Thoracic aorta (tissue), 2 donors: Measurements from ENCODE around the gene GARRE1. TPM values are rescaled to one million over a fixed set of nuclear protein-coding genes. Genes with fewer than 3 reads are reported as not detected.

Experiments used
- ATAC-seq: fragments of 150-250 bp; one replicate; pipeline ENCODE4 v1.8.0; 2017; ENCODE audit warnings: low read depth; ENCODE audit not compliant: insufficient number of reproducible peaks, low FRiP score
- DNase-seq: peaks from one replicate; pipeline ENCODE4 v3.0.0-alpha.2; 2020; ENCODE audit warnings: low spot score
- H3K27ac ChIP-seq, 2 donors: fragments of 200-600 bp; sonication (generic); 1 replicate in 1 of 2; 2 replicates in 1 of 2; pipeline ENCODE4 v1.5.1; 2016; ENCODE audit warnings: mild to moderate bottlenecking in 2 of 2, moderate library complexity in 2 of 2
- H3K27me3 ChIP-seq: fragments of 200-600 bp; sonication (generic); replicated peaks from 2 replicates; pipeline ENCODE4 v1.6.0; 2016; ENCODE audit warnings: mild to moderate bottlenecking; ENCODE audit not compliant: insufficient read depth
- H3K36me3 ChIP-seq: fragments of 200-600 bp; sonication (generic); one replicate; pipeline ENCODE4 v1.5.1; 2016
- H3K4me1 ChIP-seq, 2 donors: fragments of 200-600 bp; sonication (generic); 1 replicate in 1 of 2; 2 replicates in 1 of 2; pipeline versions ENCODE4 v1.5.1 to v1.6.0; 2016; ENCODE audit warnings: low read depth in 2 of 2, mild to moderate bottlenecking in 1 of 2; ENCODE audit not compliant: control insufficient read depth in 1 of 2
- H3K4me3 ChIP-seq: fragments of 200-600 bp; sonication (generic); 2 replicates; pipeline ENCODE4 v1.5.1; 2016; ENCODE audit warnings: mild to moderate bottlenecking
- H3K9me3 ChIP-seq: fragments of 200-600 bp; sonication (generic); 2 replicates; pipeline ENCODE4 v1.5.1; 2016
- total RNA-seq, 2 donors: library from RNA; depleted of rRNA; stranded (reverse); fragments of >200 nt; gene quantifications; one replicate each; pipeline versions ENCODE4 v1.1.0 to v1.2.3, GENCODE V29; 2016
- TF ChIP-seq, protein P1 (sequence below): fragments of 200-600 bp; sonication (generic); IDR thresholded peaks from one replicate; pipeline ENCODE4 v1.5.1; 2019; ENCODE audit warnings: antibody characterized with exemption

The GARRE1 gene
- total RNA-seq, 2 donors from 2014 or later = 31.4 to 37.5 TPM

DNA sequence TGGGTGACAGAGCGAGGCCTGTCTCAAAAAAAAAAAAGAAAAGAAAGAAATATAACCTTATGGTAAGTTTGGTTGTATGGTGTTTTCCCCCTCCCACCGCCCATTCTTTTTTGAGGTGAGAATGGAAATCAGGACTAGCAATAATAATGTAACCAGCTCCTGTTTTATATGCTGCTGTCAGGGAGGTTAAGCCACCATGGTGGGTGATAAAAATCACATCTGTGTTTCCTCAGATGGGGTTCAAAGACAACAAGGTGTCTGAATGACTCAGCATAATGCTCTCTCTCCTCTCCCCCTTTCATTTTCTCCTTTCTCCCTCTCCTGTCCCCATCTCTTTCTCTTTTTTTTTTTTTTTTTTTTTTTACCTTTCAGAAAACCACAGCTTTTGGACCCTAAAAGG is 28.3 kb upstream of the GARRE1 start:
- no peak overlapping the region for H3K27ac ChIP-seq
- no peaks in the 10 kb centered on the region for H3K27me3 ChIP-seq
- no peak overlapping the region for H3K4me3 ChIP-seq
- no peak for ATAC-seq
- TF ChIP-seq, protein P1, sequence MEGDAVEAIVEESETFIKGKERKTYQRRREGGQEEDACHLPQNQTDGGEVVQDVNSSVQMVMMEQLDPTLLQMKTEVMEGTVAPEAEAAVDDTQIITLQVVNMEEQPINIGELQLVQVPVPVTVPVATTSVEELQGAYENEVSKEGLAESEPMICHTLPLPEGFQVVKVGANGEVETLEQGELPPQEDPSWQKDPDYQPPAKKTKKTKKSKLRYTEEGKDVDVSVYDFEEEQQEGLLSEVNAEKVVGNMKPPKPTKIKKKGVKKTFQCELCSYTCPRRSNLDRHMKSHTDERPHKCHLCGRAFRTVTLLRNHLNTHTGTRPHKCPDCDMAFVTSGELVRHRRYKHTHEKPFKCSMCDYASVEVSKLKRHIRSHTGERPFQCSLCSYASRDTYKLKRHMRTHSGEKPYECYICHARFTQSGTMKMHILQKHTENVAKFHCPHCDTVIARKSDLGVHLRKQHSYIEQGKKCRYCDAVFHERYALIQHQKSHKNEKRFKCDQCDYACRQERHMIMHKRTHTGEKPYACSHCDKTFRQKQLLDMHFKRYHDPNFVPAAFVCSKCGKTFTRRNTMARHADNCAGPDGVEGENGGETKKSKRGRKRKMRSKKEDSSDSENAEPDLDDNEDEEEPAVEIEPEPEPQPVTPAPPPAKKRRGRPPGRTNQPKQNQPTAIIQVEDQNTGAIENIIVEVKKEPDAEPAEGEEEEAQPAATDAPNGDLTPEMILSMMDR = no peak
- H3K36me3 ChIP-seq = peaks cover 30% of the 10 kb centered on the region
- H3K9me3 ChIP-seq = no peaks in the 10 kb centered on the region
- no peak for DNase-seq
- H3K4me1 ChIP-seq = peaks cover 0 to 10% of the 10 kb centered on the region in 2 donors

DNA sequence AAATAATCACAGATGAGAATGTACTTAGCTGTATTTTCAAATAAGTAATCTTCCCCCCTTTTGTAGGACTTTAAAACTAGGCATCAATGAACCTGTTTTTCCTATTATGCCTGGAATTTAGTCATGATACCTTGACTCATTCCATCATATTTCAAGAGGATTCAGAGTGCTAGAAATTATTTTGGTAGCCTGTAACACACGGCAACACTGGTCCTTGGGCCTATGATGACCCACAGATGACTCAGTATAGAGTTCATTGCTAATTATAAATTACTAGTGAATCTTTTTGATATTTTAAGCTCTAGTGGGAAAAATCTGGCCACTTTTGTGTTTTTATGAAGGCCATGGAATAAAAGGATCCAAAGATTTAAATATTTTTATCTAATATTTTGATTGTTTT is 26.0 kb upstream of the GARRE1 start:
- ATAC-seq (no peak), DNase-seq (no peak)
- peaks cover 11 to 28% of the 10 kb centered on the region in 2 donors for H3K4me1 ChIP-seq
- H3K9me3 ChIP-seq = no peaks in the 10 kb centered on the region
- H3K27me3 ChIP-seq = no peaks in the 10 kb centered on the region
- H3K36me3 ChIP-seq = peaks cover 14% of the 10 kb centered on the region
- peak overlapping the region in 1 of 2 donors; percentile 45 for H3K27ac ChIP-seq
- H3K4me3 ChIP-seq = no peak overlapping the region
- TF ChIP-seq, protein P1 = no peak

DNA sequence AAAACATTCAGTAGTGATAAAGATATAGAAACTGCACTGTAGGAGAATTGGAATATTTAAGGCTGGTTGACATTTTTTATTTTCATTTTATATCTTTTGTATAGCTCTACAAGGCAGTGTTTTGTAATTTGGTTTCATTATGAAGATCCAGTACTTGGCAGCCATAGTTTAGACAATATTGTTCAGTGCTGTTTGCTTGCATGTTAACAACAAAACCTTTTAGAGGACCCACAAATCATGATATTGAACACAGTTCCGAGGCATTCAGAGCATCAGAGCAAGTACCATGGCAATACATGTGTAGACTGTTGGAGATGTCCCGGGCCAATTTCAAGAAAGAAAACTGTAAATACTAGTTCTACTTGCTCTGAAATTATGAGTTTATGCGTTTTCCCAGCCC is 25.6 kb upstream of the GARRE1 start:
- no peak for ATAC-seq
- TF ChIP-seq, protein P1 = no peak
- H3K4me1 ChIP-seq = peaks cover 16 to 32% of the 10 kb centered on the region in 2 donors
- H3K9me3 ChIP-seq = no peaks in the 10 kb centered on the region
- no peaks in the 10 kb centered on the region for H3K27me3 ChIP-seq
- peaks cover 14% of the 10 kb centered on the region for H3K36me3 ChIP-seq
- peak overlapping the region; percentile 41 to 45 for H3K27ac ChIP-seq
- no peak overlapping the region for H3K4me3 ChIP-seq
- no peak for DNase-seq

DNA sequence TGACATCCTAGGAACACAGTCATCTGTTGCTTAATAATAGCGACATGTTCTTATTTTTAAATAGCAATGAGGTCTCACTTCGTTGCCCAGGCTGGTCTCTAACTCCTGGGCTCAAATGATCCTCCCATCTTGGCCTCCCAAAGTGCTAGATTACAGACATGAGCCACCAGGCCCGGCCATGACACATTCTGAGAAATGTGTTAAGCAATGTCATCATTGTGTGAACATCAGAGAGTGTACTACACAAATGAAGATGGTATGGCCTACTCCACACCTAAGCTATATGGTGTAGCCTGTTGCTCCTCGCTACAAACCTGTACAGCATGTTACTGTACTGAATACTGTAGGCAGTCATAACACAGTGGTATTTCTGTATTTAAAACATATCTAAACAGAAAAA is 24.6 kb upstream of the GARRE1 start:
- ATAC-seq (no peak), DNase-seq (no peak)
- no peak overlapping the region for H3K4me3 ChIP-seq
- no peak overlapping the region for H3K27ac ChIP-seq
- H3K4me1 ChIP-seq = peaks cover 17 to 39% of the 10 kb centered on the region in 2 donors
- H3K36me3 ChIP-seq = peaks cover 11% of the 10 kb centered on the region
- H3K9me3 ChIP-seq = no peaks in the 10 kb centered on the region
- TF ChIP-seq, protein P1 = no peak
- no peaks in the 10 kb centered on the region for H3K27me3 ChIP-seq

DNA sequence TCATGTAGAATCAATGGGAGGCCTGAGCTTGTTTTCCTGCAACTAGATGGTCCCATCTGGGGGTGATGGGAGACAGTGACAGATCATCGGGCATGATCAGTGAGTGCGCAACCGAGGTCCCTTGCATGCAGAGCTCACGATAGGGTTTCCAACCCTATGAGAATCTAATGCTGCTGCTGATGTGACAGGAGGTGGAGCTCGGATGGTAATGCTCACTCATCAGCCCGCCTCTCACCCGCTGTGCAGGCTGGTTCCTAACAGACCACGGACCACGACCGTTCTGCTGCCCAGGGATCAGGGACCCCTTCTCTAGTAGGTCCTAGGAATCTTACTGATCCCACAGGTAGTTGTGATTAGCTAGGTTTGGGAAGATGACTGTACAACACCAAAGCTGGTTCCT is 23.5 kb upstream of the GARRE1 start:
- Histone ChIP-seq H3K27ac (peak overlapping the region in 1 of 2 donors; percentile 87), H3K27me3 (no peaks in the 10 kb centered on the region), H3K9me3 (no peaks in the 10 kb centered on the region), H3K4me3 (no peak overlapping the region), H3K4me1 (peaks cover 17 to 35% of the 10 kb centered on the region in 2 donors), H3K36me3 (peaks cover 5% of the 10 kb centered on the region)
- ATAC-seq = no peak
- no peak for DNase-seq
- TF ChIP-seq, protein P1 = no peak
